Neural cell (in vitro differentiated cells): Measurements from ENCODE around the gene DPP3.

Source experiments
- CTCF ChIP-seq: fragments of 450-650 bp; IDR thresholded peaks from 2 replicates; pipeline ENCODE4 v1.5.1; 2014; ENCODE audit warnings: antibody characterized with exemption, mild to moderate bottlenecking, moderate library complexity; ENCODE audit not compliant: poor library complexity, severe bottlenecking
- EP300 ChIP-seq: fragments of 450-650 bp; conservative IDR thresholded peaks from 2 replicates; pipeline ENCODE4 v1.6.1; 2014; ENCODE audit warnings: antibody characterized with exemption, mild to moderate bottlenecking, moderate library complexity; ENCODE audit not compliant: poor library complexity, severe bottlenecking
- EZH2 ChIP-seq: fragments of 200-600, 300-800 bp; shearing (Covaris generic), sonication (generic); IDR thresholded peaks from 2 replicates; pipeline ENCODE4 v1.6.1; 2014; ENCODE audit warnings: antibody characterized with exemption, low read length, borderline replicate concordance, mild to moderate bottlenecking; ENCODE audit not compliant: insufficient read depth, poor library complexity, severe bottlenecking
- MXI1 ChIP-seq: fragments of 450-650 bp; conservative IDR thresholded peaks from 2 replicates; pipeline ENCODE4 v1.6.1; 2014; ENCODE audit warnings: antibody characterized with exemption, mild to moderate bottlenecking; ENCODE audit not compliant: poor library complexity, severe bottlenecking
- POLR2AphosphoS5 ChIP-seq: IDR thresholded peaks from 2 replicates; pipeline ENCODE4 v1.6.1; 2012
- RAD21 ChIP-seq: fragments of 450-650 bp; conservative IDR thresholded peaks from 2 replicates; pipeline ENCODE4 v1.6.1; 2014; ENCODE audit warnings: antibody characterized with exemption, mild to moderate bottlenecking, moderate library complexity
- TAF1 ChIP-seq: IDR thresholded peaks from 2 replicates; pipeline ENCODE4 v1.6.1; 2012; ENCODE audit warnings: low read depth
- TF ChIP-seq, protein P1 (sequence below): IDR thresholded peaks from 2 replicates; pipeline ENCODE4 v1.6.1; 2012; ENCODE audit warnings: borderline replicate concordance

- TF ChIP-seq EP300 = no peak
- peak; percentile 16 for TF ChIP-seq CTCF
- TF ChIP-seq POLR2AphosphoS5 = no peak
- no peak for TF ChIP-seq EZH2
- TF ChIP-seq TAF1 = no peak
- TF ChIP-seq, protein P1, sequence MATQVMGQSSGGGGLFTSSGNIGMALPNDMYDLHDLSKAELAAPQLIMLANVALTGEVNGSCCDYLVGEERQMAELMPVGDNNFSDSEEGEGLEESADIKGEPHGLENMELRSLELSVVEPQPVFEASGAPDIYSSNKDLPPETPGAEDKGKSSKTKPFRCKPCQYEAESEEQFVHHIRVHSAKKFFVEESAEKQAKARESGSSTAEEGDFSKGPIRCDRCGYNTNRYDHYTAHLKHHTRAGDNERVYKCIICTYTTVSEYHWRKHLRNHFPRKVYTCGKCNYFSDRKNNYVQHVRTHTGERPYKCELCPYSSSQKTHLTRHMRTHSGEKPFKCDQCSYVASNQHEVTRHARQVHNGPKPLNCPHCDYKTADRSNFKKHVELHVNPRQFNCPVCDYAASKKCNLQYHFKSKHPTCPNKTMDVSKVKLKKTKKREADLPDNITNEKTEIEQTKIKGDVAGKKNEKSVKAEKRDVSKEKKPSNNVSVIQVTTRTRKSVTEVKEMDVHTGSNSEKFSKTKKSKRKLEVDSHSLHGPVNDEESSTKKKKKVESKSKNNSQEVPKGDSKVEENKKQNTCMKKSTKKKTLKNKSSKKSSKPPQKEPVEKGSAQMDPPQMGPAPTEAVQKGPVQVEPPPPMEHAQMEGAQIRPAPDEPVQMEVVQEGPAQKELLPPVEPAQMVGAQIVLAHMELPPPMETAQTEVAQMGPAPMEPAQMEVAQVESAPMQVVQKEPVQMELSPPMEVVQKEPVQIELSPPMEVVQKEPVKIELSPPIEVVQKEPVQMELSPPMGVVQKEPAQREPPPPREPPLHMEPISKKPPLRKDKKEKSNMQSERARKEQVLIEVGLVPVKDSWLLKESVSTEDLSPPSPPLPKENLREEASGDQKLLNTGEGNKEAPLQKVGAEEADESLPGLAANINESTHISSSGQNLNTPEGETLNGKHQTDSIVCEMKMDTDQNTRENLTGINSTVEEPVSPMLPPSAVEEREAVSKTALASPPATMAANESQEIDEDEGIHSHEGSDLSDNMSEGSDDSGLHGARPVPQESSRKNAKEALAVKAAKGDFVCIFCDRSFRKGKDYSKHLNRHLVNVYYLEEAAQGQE = no peak
- no peak for TF ChIP-seq RAD21
- TF ChIP-seq MXI1 = no peak
Observed at GRCh38 chr11:66491315-66491935, 11.2 kb downstream of the DPP3 start.
